ENCODE measurements around the gene MNDA.

Gene MNDA

GRCh38 chr1:158809256-158809655, 21.9 kb upstream of the MNDA start:
- Histone ChIP-seq H3K9ac (ENCODE audit: low read length) (no peak overlapping the region), H3K36me3 (ENCODE audit: insufficient read depth, low read length) (no peaks in the 10 kb centered on the region), H3K4me2 (ENCODE audit: low read length) (no peak overlapping the region), H3K9me3 (ENCODE audit: low read length) (no peaks in the 10 kb centered on the region), H3K79me2 (ENCODE audit: insufficient read depth, low read length) (no peaks in the 10 kb centered on the region), H2AFZ (ENCODE audit: low read length) (no peak overlapping the region), H3K9me2 (ENCODE audit: low read depth, low read length) (no peaks in the 10 kb centered on the region), H3K27ac (ENCODE audit: low read depth, low read length, poor library complexity, severe bottlenecking) (no peak overlapping the region), H3K4me3 (ENCODE audit: low read depth, low read length, poor library complexity, severe bottlenecking) (no peak overlapping the region), H4K20me1 (ENCODE audit: insufficient read depth, low read length) (no peaks in the 10 kb centered on the region), H3F3A (ENCODE audit: insufficient read depth, low read length) (no peaks in the 10 kb centered on the region), H3K4me1 (ENCODE audit: insufficient read depth, low read length, severe bottlenecking) (no peaks in the 10 kb centered on the region), H3K27me3 (ENCODE audit: insufficient read depth, low read length) (no peaks in the 10 kb centered on the region)
- no peak for TF ChIP-seq EZH2 (IDR thresholded peaks at IDR 0.05; ENCODE audit: borderline replicate concordance, low read length)
- TF ChIP-seq CTCF (IDR thresholded peaks at IDR 0.05; ENCODE audit: low read length), result no peak

DNA sequence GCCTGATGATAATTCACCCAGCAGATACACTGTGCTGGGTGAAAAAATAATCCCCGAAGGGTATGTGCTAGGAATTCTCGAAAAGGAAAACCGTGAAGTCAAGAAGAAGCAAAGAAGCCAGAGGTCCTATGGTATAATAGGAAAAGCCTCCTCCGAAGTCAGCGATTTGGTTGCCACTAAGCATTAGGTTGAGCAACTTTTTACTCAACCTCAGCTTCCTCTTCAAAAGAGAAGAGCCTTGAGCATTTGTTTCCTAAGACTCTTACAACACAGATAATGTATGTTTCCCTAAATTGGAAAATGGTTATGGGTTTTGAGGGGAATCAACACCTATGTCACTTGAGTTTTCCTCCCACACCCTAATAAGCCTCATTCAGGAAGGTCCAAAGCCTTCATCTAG, 21.3 kb upstream of the MNDA start:
- Histone ChIP-seq H2AFZ (ENCODE audit: low read length) (no peak overlapping the region), H3K4me3 (ENCODE audit: low read depth, low read length, poor library complexity, severe bottlenecking) (no peak overlapping the region), H3K27me3 (ENCODE audit: insufficient read depth, low read length) (no peaks in the 10 kb centered on the region), H3K4me2 (ENCODE audit: low read length) (no peak overlapping the region), H3F3A (ENCODE audit: insufficient read depth, low read length) (no peaks in the 10 kb centered on the region), H3K9me3 (ENCODE audit: low read length) (no peaks in the 10 kb centered on the region), H3K36me3 (ENCODE audit: insufficient read depth, low read length) (no peaks in the 10 kb centered on the region), H4K20me1 (ENCODE audit: insufficient read depth, low read length) (no peaks in the 10 kb centered on the region), H3K4me1 (ENCODE audit: insufficient read depth, low read length, severe bottlenecking) (no peaks in the 10 kb centered on the region), H3K9me2 (ENCODE audit: low read depth, low read length) (no peaks in the 10 kb centered on the region), H3K27ac (ENCODE audit: low read depth, low read length, poor library complexity, severe bottlenecking) (no peak overlapping the region), H3K79me2 (ENCODE audit: insufficient read depth, low read length) (no peaks in the 10 kb centered on the region), H3K9ac (ENCODE audit: low read length) (no peak overlapping the region)
- TF ChIP-seq EZH2 (IDR thresholded peaks at IDR 0.05; ENCODE audit: borderline replicate concordance, low read length) (no peak), CTCF (IDR thresholded peaks at IDR 0.05; ENCODE audit: low read length) (no peak)

GRCh38 chr1:158810311-158810710, 20.8 kb upstream of the MNDA start:
- no peak overlapping the region for H3K4me2 ChIP-seq (ENCODE audit: low read length)
- H3K27ac ChIP-seq (ENCODE audit: low read depth, low read length, poor library complexity, severe bottlenecking), result no peak overlapping the region

More at GRCh38 chr1:158810311-158810710, 20.8 kb upstream of the MNDA start:
- H4K20me1 ChIP-seq (ENCODE audit: insufficient read depth, low read length), result no peaks in the 10 kb centered on the region
- no peaks in the 10 kb centered on the region for H3F3A ChIP-seq (ENCODE audit: insufficient read depth, low read length)
- H3K9me3 ChIP-seq (ENCODE audit: low read length), result no peaks in the 10 kb centered on the region
- no peaks in the 10 kb centered on the region for H3K36me3 ChIP-seq (ENCODE audit: insufficient read depth, low read length)
- H3K4me1 ChIP-seq (ENCODE audit: insufficient read depth, low read length, severe bottlenecking), result no peaks in the 10 kb centered on the region
- H3K79me2 ChIP-seq (ENCODE audit: insufficient read depth, low read length), result no peaks in the 10 kb centered on the region
- no peak overlapping the region for H3K9ac ChIP-seq (ENCODE audit: low read length)
- TF ChIP-seq EZH2 (IDR thresholded peaks at IDR 0.05; ENCODE audit: borderline replicate concordance, low read length) (no peak), CTCF (IDR thresholded peaks at IDR 0.05; ENCODE audit: low read length) (no peak)
- no peak overlapping the region for H3K4me3 ChIP-seq (ENCODE audit: low read depth, low read length, poor library complexity, severe bottlenecking)
- no peaks in the 10 kb centered on the region for H3K9me2 ChIP-seq (ENCODE audit: low read depth, low read length)
- H2AFZ ChIP-seq (ENCODE audit: low read length), result no peak overlapping the region
- no peaks in the 10 kb centered on the region for H3K27me3 ChIP-seq (ENCODE audit: insufficient read depth, low read length)
